Heart right ventricle (tissue), 16 donors: ENCODE data around the gene HDHD5. TPM values are rescaled to one million over a fixed set of nuclear protein-coding genes. Genes with fewer than 3 reads are reported as not detected.

Experiments
- ATAC-seq, 8 donors: fragments of 200-7000 bp; cut with Tn5 transposase; one replicate each; pipeline ENCODE4 v1.9.1; 2020; ENCODE audit warnings: mild to moderate bottlenecking in 8 of 8, moderate library complexity in 8 of 8, moderate number of reproducible peaks in 1 of 8
- DNase-seq, 2 donors: peaks; one replicate each; pipeline ENCODE4 v3.0.0-alpha.2; 2020
- H3K27ac ChIP-seq, 10 donors: fragments of 200-600 bp; sonication (generic) in 2 of 10; one replicate each; pipeline versions ENCODE4 v1.5.0 to v1.8.0; 2020 to 2022; ENCODE audit warnings: mild to moderate bottlenecking in 3 of 10
- H3K27me3 ChIP-seq, 7 donors: fragments of 200-600 bp; one replicate each; pipeline ENCODE4 v1.8.0; 2021 to 2022; ENCODE audit warnings: mild to moderate bottlenecking in 2 of 7
- H3K36me3 ChIP-seq, 9 donors: fragments of 200-600 bp; sonication (generic) in 1 of 9; one replicate each; pipeline versions ENCODE4 v1.5.0 to v1.8.0; 2020 to 2022; ENCODE audit warnings: mild to moderate bottlenecking in 2 of 9
- H3K4me1 ChIP-seq, 9 donors: fragments of 200-600 bp; sonication (generic) in 1 of 9; one replicate each; pipeline versions ENCODE4 v1.5.0 to v1.8.0; 2020 to 2022; ENCODE audit warnings: mild to moderate bottlenecking in 4 of 9
- H3K4me3 ChIP-seq, 10 donors: fragments of 200-600 bp; sonication (generic) in 2 of 10; one replicate each; pipeline versions ENCODE4 v1.5.0 to v1.8.0; 2020 to 2022; ENCODE audit warnings: mild to moderate bottlenecking in 7 of 10, moderate library complexity in 2 of 10
- H3K9me3 ChIP-seq, 11 donors: fragments of 200-600 bp in 10 of 11; sonication (generic) in 2 of 11; one replicate each; pipeline versions ENCODE4 v1.5.0 to v1.8.0; 2013 to 2022; ENCODE audit warnings: mild to moderate bottlenecking in 2 of 11, control low read depth in 1 of 11, moderate library complexity in 1 of 11
- WGBS, 2 donors: extraction: QIAGEN DNeasy Blood & Tissue Kit; methylation state at CpG; one replicate each; pipeline ENCODE4 v1.1.7; 2013; ENCODE audit warnings: inconsistent platforms in 1 of 2; 5-methylcytosine and 5-hydroxymethylcytosine counted together
- intact Hi-C, 10 donors: fragments of 100-400 bp; cut with DNase I; formaldehyde crosslinking; loops; one replicate each; pipeline versions ENCODE4 v1.11.1 to v1.14.2; 2022
- polyA plus RNA-seq, 2 donors: library from polyadenylated mRNA; stranded (reverse); fragments of 200-250 nt; gene quantifications; one replicate each; pipeline ENCODE4 v1.2.3, GENCODE V29; 2013
- total RNA-seq, 10 donors: library from RNA; stranded (reverse); fragmentation: NEBNext Ultra II Directional in 3 of 10; extraction: Animal tissue kit (Norgen Biotek cat#: 25700) in 3 of 10; gene quantifications; one replicate each; pipeline versions ENCODE4 v1.2.1 to v1.2.4, GENCODE V29; 2021 to 2023
- TF ChIP-seq, protein P1 (sequence below), 9 donors: fragments of 200-600 bp; sonication (generic) in 2 of 9; IDR thresholded peaks; one replicate each; pipeline versions ENCODE4 v1.5.0 to v1.8.0; 2021 to 2022; ENCODE audit warnings: antibody characterized with exemption in 9 of 9, mild to moderate bottlenecking in 5 of 9, moderate library complexity in 1 of 9
- donor health status: Arrhythmogenic right ventricular cardiomyopathy.
- donor health status: ischemic (EF 13 %, LVEDD 7.1; RV severe dilation, severe dysfunction).
- donor health status: healthy with polysubstance abuse.
- donor health status: DM: no; HTN: yes; CAD: no.
- donor health status: DM: no; HTN: no; CAD: no.
- donor health status: ischemic (EF 25% LVEDD 6.9; RV normal size, moderate dysfunction).
- donor health status: ischemic (EF 25% LVEDD 5.7; RV mildly dilated, moderate dysfunction).
- donor health status: healthy.
- donor health status: DM: yes; HTN: yes; CAD: no.
- donor health status: Ischemic cardiomyopathy.
- donor health status: ischemic (EF 35%, LVEDD 5.7; RV mildly dilated, moderate dysfunction).
- donor health status: nonischemic (EF 11% LVEDD 7.7; RV severe dilation, severe dysfunction).
- donor health status: DM: yes; HTN: yes; CAD: no.
- donor health status: PGD.
- donor health status: ischemic (EF 29% LVEDD 5.4; RV normal size, mild dysfunction).
- donor health status: nonischemic (EF 23%, LVEDD 6.1; RV moderate dilation, normal function).

HDHD5 gene
- total and polyA plus RNA-seq, 12 donors, result 23.6 to 60.4 (median 50.3) TPM

DNA sequence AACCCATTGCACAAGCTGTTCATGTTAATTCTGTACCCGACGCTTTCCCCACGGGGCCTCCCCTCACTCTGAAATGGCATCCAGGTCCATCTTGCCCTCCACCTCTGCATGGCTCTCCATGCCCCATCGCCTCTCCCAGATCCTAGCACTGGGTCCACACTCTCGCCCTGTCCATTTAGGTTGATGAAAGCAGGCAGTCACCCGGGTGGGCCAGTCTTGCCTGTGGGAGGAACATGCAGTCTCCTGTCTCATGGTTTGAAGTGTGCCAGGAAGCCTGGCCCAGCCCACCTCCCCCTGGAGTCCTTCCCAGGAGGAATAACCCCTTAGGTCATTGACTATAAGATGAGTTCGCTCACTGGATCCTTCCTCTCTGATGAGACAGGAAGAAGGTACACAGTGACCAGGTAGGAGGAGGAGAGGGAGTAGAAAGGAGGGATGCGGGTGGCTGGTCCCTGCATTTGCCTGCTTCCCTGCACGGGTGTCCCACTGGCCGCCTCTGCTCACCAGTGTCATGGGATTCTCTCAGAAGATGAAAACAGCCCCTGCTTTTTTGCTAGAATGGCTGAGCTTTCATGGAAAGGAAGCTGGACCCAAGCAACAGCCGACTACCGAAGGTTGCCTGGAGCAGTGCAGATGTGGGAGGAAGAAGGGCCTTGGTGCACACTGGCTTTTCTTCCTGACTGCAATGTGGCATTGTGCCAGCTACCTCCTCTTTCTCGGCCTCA lies 44.7 kb downstream of the HDHD5 start:
- DNase-seq (no peak), ATAC-seq (no peak)
- intact Hi-C loops, result loop anchor here in 1 of 10 donors (10.0 kb wide), 1 partner anchor 50 kb away; no protein-coding TSS in a partner anchor
- Histone ChIP-seq H3K4me1 (peaks cover 3 to 73% (median 17%) of the 10 kb centered on the region in 9 donors), H3K27ac (peak overlapping the region in 1 of 10 donors; percentile 81), H3K27me3 (peaks cover 0 to under 1% (median 0%) of the 10 kb centered on the region in 7 donors), H3K36me3 (peaks cover 0 to 18% (median 7%) of the 10 kb centered on the region in 9 donors), H3K9me3 (no peaks in the 10 kb centered on the region), H3K4me3 (no peak overlapping the region)
- 68 to 70% methylated on average over 13 of the region's 13 CpGs for WGBS, 2 donors
- TF ChIP-seq, protein P1, sequence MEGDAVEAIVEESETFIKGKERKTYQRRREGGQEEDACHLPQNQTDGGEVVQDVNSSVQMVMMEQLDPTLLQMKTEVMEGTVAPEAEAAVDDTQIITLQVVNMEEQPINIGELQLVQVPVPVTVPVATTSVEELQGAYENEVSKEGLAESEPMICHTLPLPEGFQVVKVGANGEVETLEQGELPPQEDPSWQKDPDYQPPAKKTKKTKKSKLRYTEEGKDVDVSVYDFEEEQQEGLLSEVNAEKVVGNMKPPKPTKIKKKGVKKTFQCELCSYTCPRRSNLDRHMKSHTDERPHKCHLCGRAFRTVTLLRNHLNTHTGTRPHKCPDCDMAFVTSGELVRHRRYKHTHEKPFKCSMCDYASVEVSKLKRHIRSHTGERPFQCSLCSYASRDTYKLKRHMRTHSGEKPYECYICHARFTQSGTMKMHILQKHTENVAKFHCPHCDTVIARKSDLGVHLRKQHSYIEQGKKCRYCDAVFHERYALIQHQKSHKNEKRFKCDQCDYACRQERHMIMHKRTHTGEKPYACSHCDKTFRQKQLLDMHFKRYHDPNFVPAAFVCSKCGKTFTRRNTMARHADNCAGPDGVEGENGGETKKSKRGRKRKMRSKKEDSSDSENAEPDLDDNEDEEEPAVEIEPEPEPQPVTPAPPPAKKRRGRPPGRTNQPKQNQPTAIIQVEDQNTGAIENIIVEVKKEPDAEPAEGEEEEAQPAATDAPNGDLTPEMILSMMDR (IDR thresholded peaks at IDR 0.05), result no peak

DNA sequence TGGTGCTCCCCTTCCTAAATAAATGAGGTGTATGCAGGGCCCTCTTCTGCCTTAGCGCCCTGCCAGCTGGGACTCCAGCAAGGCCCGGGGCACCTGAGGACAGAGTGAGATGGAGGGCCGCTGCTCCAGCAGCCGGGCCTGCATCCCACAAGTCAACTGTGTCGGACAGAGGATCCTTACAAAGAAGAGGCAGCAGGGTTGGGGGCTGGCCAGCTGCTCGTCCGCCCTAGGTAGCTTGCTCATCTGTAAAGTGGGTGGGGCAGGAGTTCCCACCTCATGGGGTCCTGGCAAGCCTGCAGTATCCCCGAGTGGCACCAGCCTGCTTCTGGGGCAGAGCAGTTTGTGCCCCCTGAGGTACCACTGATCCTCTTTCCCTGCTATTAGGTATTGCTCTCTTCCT lies 45.5 kb downstream of the HDHD5 start:
- DNase-seq, result no peak
- H3K27ac ChIP-seq, result no peak overlapping the region
- ATAC-seq, result no peak
- TF ChIP-seq, protein P1 (IDR thresholded peaks at IDR 0.05), result no peak
- H3K27me3 ChIP-seq, result no peaks in the 10 kb centered on the region
- H3K9me3 ChIP-seq, result no peaks in the 10 kb centered on the region
- 76 to 85% methylated on average over 8 of the region's 8 CpGs for WGBS, 2 donors
- H3K36me3 ChIP-seq, result peaks cover 0 to 25% (median 11%) of the 10 kb centered on the region in 9 donors
- peaks cover 3 to 68% (median 13%) of the 10 kb centered on the region in 9 donors for H3K4me1 ChIP-seq
- intact Hi-C loops, result loop anchor here in 1 of 10 donors (10.0 kb wide), 1 partner anchor 51 kb away; no protein-coding TSS in a partner anchor
- H3K4me3 ChIP-seq, result no peak overlapping the region

GRCh38 chr22:17112491-17113042 lies 46.5 kb downstream of the HDHD5 start:
- no peaks in the 10 kb centered on the region for H3K27me3 ChIP-seq
- H3K27ac ChIP-seq, result no peak overlapping the region
- ATAC-seq (no peak), DNase-seq (no peak)
- H3K4me3 ChIP-seq, result no peak overlapping the region
- no peaks in the 10 kb centered on the region for H3K9me3 ChIP-seq
- peaks cover 0 to 36% (median 18%) of the 10 kb centered on the region in 9 donors for H3K36me3 ChIP-seq
- 78 to 84% methylated on average over 9 of the region's 9 CpGs for WGBS, 2 donors
- peaks cover 0 to 66% (median 4%) of the 10 kb centered on the region in 9 donors for H3K4me1 ChIP-seq
- TF ChIP-seq, protein P1 (IDR thresholded peaks at IDR 0.05), result no peak
- intact Hi-C loops, result loop anchor here in 1 of 10 donors (10.0 kb wide), 1 partner anchor 52 kb away; no protein-coding TSS in a partner anchor

GRCh38 chr22:17110791-17111550 lies 48.1 kb downstream of the HDHD5 start:
- H3K4me1 ChIP-seq, result peaks cover 0 to 59% (median 0%) of the 10 kb centered on the region in 9 donors
- H3K4me3 ChIP-seq, result no peak overlapping the region
- no peaks in the 10 kb centered on the region for H3K9me3 ChIP-seq
- DNase-seq (no peak), ATAC-seq (no peak)
- H3K36me3 ChIP-seq, result peaks cover 0 to 52% (median 18%) of the 10 kb centered on the region in 9 donors
- 74 to 83% methylated on average over 13 of the region's 13 CpGs for WGBS, 2 donors
- H3K27me3 ChIP-seq, result no peaks in the 10 kb centered on the region
- H3K27ac ChIP-seq, result no peak overlapping the region
- intact Hi-C loops, result loop anchor here in 1 of 10 donors (10.0 kb wide), 1 partner anchor 54 kb away; no protein-coding TSS in a partner anchor
- TF ChIP-seq, protein P1 (IDR thresholded peaks at IDR 0.05), result no peak
